ENCODE measurements around the gene WBP2.
"Not testable (repeated sequence)": the region's sequence is repeated elsewhere in the genome, so short reads cannot be mapped to it uniquely, and the experiment has no call there.

WBP2 gene

GRCh38 chr17:75865404-75866188 lies 10.5 kb upstream of the WBP2 start:
- not testable (repeated sequence) for DNase-seq

GRCh38 chr17:75864887-75865286 lies 9.8 kb upstream of the WBP2 start:
- DNase-seq = not testable (repeated sequence)

GRCh38 chr17:75864448-75864871 lies 9.3 kb upstream of the WBP2 start:
- DNase-seq = no peak

- DNase-seq = no peak
Observed at GRCh38 chr17:75861927-75862317, 6.8 kb upstream of the WBP2 start.

GRCh38 chr17:75859358-75859757 lies 4.2 kb upstream of the WBP2 start:
- not testable (repeated sequence) for DNase-seq

GRCh38 chr17:75856062-75856756 lies 1.1 kb upstream of the WBP2 start:
- no peak for DNase-seq

GRCh38 chr17:75854881-75855309 lies 240 bp downstream of the WBP2 start:
- DNase-seq = no peak

DNA sequence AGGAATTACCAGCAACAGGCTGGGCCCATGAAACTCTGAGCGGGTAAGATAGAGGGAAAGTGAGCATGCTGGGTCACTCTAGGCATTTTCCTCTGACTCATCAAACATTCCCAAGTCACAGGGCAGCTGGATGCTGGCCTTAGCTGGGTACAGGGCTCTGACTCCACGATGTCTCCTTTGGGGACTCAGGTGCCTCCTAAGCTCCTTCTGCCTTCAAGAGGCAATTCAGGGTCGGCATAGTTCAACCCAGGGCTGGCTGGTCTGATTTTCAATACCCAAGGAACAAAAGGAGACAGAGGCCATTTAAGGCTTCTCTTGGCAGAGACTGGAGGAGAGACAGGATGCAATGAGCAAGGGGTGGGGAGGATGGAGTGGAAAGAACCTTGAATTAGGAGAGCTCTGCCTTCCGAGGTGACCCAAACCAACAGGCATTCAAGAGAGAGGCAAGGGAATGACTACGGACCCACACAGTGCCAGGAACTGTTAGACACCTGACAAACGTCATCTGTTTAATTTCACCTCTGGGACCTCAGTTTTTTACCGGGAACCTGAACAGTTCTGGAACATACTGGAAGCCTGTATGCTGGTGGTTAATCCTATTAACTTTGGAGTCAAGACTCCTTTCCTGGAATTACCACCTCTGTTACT lies 910 bp downstream of the WBP2 start:
- peak; percentile 82 for DNase-seq

DNA sequence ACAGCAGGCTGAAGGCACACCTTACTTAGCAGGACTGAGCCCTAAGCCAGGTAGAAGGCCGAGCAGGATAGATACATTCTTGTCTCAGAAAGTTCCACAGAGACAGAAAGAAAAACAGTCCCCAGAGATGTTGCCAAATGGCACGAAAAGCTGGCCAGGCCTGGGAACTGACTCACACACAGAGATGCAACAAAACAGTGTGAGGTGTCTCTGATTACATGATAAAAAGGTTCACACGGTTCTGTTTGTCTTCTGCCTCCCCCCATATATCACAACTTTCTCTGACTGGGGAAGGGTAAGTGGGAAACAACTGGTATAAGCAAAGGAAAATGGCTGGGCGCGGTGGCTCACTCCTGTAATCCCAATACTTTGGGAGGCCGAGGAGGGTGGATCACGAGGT lies 1.7 kb downstream of the WBP2 start:
- peak; percentile 56 for DNase-seq

DNA sequence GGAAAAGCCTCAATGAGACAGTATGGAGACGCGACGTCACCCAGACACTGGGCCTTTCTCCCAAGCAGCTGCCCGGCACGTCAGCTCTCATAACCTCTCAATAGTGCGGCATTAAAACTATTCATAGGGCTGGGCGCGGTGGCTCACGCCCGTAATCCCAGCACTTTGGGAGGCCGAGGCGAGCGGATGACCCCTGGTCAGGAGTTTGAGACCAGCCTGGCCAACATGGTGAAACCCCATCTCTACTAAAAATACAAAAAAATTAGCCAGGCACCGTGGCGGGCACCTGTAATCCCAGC lies 3.5 kb downstream of the WBP2 start:
- not testable (repeated sequence) for DNase-seq

DNA sequence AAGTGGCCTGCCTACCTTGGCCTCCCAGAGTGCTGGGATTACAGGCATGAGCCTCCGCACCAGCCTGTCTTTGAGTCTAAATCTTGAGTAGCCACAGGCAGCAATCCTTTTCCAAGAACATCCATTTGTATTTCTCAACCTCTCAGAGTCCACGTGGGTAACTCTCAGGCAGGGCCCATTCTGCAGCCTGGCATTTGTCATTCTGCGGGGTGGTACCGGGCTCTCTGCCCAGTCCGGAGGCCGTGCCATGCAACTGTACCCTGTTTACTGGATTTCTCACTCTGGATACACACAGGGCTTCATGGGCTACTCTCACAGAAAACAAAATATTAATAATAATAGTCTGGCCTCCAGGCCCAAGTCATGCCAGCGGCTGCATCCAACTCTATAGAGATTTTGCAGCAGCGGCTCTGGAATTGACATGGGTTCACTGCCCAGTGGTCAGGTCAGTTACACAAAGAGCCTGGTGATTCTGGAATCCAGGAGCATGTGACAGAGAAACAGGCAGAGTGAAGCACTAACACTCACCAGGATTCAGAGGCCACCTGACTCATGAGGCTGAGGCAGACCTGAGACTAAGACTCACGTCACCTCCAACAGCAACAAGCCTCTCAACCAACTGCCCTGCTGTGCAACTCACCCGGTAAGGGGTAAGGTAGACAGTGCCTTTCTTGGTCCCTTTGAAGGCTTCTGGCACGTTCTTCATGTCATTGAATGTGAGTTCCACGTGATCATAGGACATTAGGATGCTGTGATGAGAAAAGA lies 4.0 kb downstream of the WBP2 start:
- no peak for DNase-seq

GRCh38 chr17:75849724-75850123 lies 5.4 kb downstream of the WBP2 start:
- no peak for DNase-seq

GRCh38 chr17:75849279-75849646 lies 5.9 kb downstream of the WBP2 start:
- DNase-seq = no peak

DNA sequence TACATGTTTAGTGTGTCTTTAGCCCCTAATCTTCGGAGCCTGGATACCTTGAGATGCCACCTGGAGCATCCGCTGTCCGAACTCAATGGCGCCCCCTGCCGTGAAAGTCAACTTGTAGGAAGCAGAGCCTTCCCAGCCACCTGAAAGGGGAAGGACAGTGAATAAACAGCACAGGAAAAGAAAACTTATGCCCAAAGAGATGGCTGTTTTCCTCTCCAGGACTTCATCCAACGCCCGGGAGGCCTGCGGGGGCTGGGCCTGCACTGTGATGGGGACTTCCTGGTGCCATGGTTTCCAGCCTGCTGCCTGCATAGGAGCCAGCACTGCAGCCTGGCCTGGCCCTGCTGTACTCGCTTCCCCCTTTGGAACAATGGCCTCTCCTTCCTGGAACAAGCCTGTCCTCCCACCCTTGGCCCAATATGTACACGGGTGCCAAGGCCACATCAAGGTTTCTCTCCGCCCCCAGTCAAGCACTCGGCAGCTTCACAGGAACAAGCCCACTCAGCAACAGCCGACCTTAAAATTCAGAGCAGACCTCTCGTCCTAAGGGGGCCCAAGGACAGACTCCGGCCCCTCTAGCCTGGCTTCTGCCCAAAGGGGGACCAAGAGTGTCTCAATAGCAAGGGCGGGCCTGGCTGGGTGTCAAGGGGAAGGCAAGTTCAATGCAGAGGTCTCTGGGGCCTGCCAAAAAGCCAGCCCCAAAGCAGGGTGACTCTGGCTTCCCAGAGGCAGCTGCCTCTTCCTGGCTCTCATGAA lies 6.4 kb downstream of the WBP2 start:
- DNase-seq = no peak

DNA sequence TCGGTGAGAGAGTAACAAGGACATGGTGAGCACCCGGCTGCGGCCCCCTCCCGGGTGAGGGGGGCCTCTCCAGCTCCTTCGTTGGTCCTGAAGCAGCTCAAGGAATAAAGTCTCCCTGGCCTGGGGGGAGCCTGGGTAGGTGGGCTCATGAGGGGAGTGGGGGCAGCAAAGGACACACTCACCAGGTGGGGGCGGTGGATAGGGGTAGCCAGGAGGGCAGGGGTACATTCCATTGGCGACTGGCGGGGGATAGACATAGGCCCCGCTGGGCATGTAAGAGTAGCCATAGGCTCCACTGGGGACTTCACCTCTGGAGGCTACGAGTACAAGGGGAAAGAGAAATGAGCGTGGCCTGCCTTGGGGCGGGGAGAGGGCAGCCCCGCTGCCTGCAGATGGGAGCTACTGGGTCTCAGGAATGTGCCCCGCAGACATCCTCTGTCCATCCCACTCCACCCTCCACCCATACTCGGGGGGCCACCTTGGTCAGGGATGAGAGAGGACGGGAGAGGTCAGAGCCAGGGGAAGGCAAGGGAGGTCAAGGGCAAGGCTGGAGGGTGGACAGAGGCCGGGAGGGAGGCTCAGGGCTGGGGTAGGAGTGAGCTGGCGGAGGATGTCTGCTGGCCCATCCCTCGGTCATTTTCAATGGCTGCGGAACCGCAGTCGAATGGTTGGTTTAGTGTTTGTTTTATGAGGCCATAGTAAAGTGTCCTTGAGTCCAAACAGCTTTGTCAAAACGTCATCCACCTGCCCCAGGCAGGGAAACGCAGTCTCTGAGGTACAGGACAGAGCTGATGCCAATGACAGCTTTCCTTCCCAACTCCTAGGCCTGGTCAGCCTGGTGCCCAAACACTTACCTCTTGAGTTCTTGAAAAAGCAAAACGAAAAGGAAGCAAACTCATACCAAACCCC lies 7.3 kb downstream of the WBP2 start:
- no peak for DNase-seq

GRCh38 chr17:75846692-75847613 lies 8.2 kb downstream of the WBP2 start:
- no peak for DNase-seq

DNA sequence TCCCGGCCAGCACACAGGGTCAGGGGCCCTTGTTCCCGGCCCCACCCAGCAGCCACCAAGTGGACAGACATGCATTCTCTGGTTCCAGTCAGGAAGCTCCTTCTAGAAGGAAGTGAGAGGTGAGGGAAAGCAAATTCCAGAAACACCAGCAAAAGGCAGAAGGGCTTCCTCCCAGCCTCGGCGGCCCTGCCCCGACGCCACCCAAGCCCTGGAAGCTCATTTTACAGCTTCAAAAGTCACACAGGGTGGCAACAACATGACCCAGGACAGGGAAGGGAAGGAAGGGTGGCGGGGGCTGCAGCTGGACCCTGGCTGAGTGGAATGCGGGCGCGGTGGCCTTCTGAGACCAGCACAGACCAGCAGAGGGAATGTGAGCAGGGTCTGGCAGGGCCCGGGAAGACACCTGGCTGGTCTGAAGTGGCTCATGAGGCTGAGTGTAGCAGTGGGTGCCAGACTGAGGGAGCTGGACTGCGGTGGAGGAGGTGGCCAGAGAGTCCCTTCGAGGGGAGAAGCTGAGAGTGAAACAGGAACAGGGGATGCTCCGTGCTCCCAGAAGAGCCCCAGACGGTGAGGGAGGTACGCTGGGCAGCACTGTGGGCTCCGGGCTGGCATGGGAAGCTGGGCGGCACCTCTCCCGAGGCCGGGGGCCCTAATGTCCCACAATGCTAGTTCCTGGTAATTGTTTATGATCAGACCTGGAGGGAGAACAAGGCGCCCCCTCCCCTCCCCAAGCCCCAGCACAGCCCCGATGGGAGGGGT lies 9.0 kb downstream of the WBP2 start:
- DNase-seq = no peak

- peak; percentile 36 for DNase-seq
Observed at GRCh38 chr17:75845058-75845711, 9.9 kb downstream of the WBP2 start.

GRCh38 chr17:75844530-75845057 lies 10.5 kb downstream of the WBP2 start:
- DNase-seq = peak; percentile 29
